Osteoblast (primary cell): Measurements from ENCODE around the gene KANSL1. TPM values are rescaled to one million over a fixed set of nuclear protein-coding genes. Genes with fewer than 3 reads are reported as not detected.
A peak's percentile ranks its signal among the peaks of the same experiment; 100 is the strongest.
"Not testable (repeated sequence)": the region's sequence is repeated elsewhere in the genome, so short reads cannot be mapped to it uniquely, and the experiment has no call there.

Experiments
- DNase-seq: peaks from one replicate; pipeline ENCODE4 v3.0.0; 2011; ENCODE audit warnings: low spot score, mixed read lengths; ENCODE audit not compliant: insufficient read length; ENCODE audit errors: missing footprints
- H2AFZ ChIP-seq: 2 replicates; pipeline ENCODE4 v1.6.0; 2011; ENCODE audit warnings: mild to moderate bottlenecking, low read length
- H3K27ac ChIP-seq: 2 replicates; pipeline ENCODE4 v1.5.1; 2011; ENCODE audit warnings: mild to moderate bottlenecking, low read depth, low read length, moderate library complexity
- H3K27me3 ChIP-seq: 2 replicates; pipeline ENCODE4 v1.6.0; 2012; ENCODE audit warnings: mild to moderate bottlenecking, control low read depth, inconsistent platforms, low read length, moderate library complexity; ENCODE audit not compliant: insufficient read depth
- H3K36me3 ChIP-seq: 2 replicates; pipeline ENCODE4 v1.5.1; 2011; ENCODE audit warnings: mild to moderate bottlenecking, low read length, control low read depth, moderate library complexity; ENCODE audit not compliant: insufficient read depth
- H3K4me1 ChIP-seq: 2 replicates; pipeline ENCODE4 v1.5.1; 2011; ENCODE audit warnings: mild to moderate bottlenecking, low read length, control low read depth, moderate library complexity; ENCODE audit not compliant: insufficient read depth
- H3K4me2 ChIP-seq: 2 replicates; pipeline ENCODE4 v1.6.0; 2011; ENCODE audit warnings: mild to moderate bottlenecking, low read length; ENCODE audit not compliant: insufficient read depth
- H3K4me3 ChIP-seq: fragments of 200-600 bp; sonication (generic); 3 replicates; pipeline ENCODE4 v1.5.1; 2012; ENCODE audit warnings: mild to moderate bottlenecking, low read length, inconsistent platforms; ENCODE audit not compliant: insufficient read depth
- H3K79me2 ChIP-seq: 2 replicates; pipeline ENCODE4 v1.6.0; 2012; ENCODE audit warnings: mild to moderate bottlenecking, low read length, control low read depth, inconsistent platforms; ENCODE audit not compliant: insufficient read depth
- H3K9me3 ChIP-seq: 2 replicates; pipeline ENCODE4 v1.5.1; 2011; ENCODE audit warnings: low read depth, low read length, control low read depth
- H4K20me1 ChIP-seq: 2 replicates; pipeline ENCODE4 v1.6.0; 2012; ENCODE audit warnings: mild to moderate bottlenecking, low read length, control low read depth; ENCODE audit not compliant: insufficient read depth
- total RNA-seq: library from RNA; depleted of rRNA; stranded (reverse); fragments of >200 nt; gene quantifications from 2 replicates; pipeline ENCODE4 v1.2.3, GENCODE V29; 2012
- TF ChIP-seq, protein P1 (sequence below): IDR thresholded peaks from 2 replicates; pipeline ENCODE4 v1.5.1; 2011; ENCODE audit warnings: mild to moderate bottlenecking, low read depth, low read length, moderate library complexity; ENCODE audit errors: extremely low read depth

Gene KANSL1
- total RNA-seq, 1 donor: 151 TPM

DNA sequence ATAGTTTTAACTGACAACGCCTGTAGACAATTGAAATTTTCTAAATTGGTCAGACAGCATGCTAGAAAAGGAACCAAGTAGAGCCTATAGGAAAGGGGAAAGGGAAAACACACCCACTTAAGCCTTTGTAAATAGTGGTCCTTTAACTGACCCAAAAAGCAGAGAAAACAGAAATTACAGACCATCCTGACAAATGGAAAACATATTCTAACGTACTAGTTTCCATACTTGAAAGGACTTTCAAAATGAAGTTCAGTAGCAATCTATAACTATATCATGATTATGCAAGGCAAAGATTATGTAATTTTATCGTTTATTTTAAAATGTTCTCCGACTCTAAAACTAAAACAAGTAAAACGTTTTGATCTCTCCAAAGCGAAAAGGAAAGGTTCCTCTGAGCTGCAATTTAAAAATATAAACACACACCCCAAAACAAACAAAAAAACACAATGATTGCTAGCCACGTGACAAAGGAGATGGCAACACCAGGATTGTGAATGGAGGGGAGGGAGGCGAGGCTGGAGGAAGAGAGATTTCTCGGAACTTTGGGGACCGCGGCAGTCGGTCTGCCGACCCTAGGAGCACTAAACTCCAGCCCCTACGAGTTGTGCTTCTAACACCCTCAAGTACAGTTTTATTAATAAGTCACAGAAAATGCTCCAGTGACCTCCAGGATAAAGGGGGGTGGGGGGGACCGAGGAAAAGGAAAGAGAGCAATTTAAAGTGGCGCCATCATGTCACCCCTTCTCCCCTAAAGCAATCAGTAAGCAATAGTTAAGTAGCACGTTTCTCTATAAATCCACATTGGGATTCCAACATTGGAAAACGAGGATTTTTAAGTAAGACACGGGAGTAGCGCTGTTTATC lies 1.7 kb downstream of the KANSL1 start:
- Histone ChIP-seq H2AFZ (no peak overlapping the region), H3K27ac (peak overlapping the region; percentile 62), H3K4me1 (peaks cover 28% of the 10 kb centered on the region), H3K79me2 (peaks cover 85% of the 10 kb centered on the region), H4K20me1 (peaks cover 72% of the 10 kb centered on the region), H3K9me3 (no peaks in the 10 kb centered on the region), H3K4me3 (peak overlapping the region; percentile 87), H3K27me3 (no peaks in the 10 kb centered on the region), H3K4me2 (peak overlapping the region; percentile 94), H3K36me3 (no peaks in the 10 kb centered on the region)
- TF ChIP-seq, protein P1, sequence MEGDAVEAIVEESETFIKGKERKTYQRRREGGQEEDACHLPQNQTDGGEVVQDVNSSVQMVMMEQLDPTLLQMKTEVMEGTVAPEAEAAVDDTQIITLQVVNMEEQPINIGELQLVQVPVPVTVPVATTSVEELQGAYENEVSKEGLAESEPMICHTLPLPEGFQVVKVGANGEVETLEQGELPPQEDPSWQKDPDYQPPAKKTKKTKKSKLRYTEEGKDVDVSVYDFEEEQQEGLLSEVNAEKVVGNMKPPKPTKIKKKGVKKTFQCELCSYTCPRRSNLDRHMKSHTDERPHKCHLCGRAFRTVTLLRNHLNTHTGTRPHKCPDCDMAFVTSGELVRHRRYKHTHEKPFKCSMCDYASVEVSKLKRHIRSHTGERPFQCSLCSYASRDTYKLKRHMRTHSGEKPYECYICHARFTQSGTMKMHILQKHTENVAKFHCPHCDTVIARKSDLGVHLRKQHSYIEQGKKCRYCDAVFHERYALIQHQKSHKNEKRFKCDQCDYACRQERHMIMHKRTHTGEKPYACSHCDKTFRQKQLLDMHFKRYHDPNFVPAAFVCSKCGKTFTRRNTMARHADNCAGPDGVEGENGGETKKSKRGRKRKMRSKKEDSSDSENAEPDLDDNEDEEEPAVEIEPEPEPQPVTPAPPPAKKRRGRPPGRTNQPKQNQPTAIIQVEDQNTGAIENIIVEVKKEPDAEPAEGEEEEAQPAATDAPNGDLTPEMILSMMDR: no peak
- peak; percentile 95 for DNase-seq

DNA sequence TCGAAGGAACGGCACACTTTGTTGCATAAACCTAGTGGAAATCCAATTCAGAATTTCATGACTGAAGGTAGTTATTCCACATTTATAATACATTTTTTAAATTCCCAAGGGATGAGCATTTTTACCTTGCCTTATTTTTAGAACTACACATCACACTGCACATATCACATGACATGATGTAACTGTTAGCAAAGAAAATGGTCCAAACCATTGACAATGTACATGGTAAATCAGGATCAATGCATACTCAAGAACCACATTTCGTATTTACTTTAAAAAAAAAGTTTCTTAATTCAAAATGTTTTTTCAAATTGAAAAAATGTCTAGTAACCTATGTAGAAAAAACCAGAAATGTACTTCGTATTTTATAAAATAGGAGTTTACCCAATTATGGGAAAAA lies 2.5 kb downstream of the KANSL1 start:
- Histone ChIP-seq H3K4me3 (peak overlapping the region; percentile 87), H3K27me3 (no peaks in the 10 kb centered on the region), H3K79me2 (peaks cover 85% of the 10 kb centered on the region), H3K9me3 (no peaks in the 10 kb centered on the region), H4K20me1 (peaks cover 71% of the 10 kb centered on the region), H3K36me3 (no peaks in the 10 kb centered on the region), H3K4me2 (peak overlapping the region; percentile 94), H3K27ac (peak overlapping the region; percentile 62), H2AFZ (no peak overlapping the region), H3K4me1 (peaks cover 28% of the 10 kb centered on the region)
- TF ChIP-seq, protein P1: no peak
- no peak for DNase-seq

DNA sequence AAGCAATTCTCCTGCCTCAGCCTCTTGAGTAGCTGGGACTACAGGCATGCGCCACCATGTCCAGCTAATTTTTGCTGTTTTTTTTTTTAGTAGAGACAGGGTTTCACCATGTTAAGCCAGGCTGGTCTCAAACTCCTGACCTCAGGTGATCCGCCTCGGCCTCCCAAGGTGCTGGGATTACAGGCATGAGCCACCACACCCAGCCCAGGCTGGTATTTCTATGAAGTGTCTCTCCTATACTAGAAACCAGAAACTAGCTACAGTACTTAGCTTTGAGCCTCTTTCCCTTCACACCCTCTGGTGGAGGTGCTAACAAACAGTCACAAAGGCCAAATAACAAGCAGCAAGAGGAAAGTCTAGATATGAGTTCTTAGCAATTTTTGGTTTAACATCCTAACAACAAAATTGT lies 6.4 kb downstream of the KANSL1 start:
- H3K9me3 ChIP-seq, H3K4me2 ChIP-seq, H3K4me3 ChIP-seq, H3K27me3 ChIP-seq, H3K36me3 ChIP-seq, H2AFZ ChIP-seq, H3K27ac ChIP-seq, DNase-seq: not testable (repeated sequence)
- H3K79me2 ChIP-seq: peaks cover 100% of the 10 kb centered on the region
- TF ChIP-seq, protein P1: peak; percentile 28
- peaks cover 15% of the 10 kb centered on the region for H3K4me1 ChIP-seq
- H4K20me1 ChIP-seq: peaks cover 93% of the 10 kb centered on the region

DNA sequence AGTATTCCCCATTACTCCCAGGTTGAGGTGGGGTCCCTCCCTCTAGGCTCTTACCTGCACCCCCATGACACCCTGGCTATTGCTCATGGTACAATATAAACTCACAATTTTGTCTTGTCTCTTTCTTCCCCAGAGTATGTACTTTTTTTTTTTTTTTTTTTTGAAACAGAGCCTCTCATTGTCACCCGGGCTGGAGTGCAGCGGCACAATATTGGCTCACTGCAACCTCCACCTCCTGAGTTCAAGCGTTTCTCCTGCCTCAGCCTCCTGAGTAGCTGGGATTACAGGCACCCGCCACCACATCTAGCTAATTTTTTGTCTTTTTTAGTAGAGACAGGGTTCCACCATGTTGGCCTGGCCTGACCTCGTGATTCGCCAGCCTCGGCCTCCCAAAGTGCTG lies 8.5 kb downstream of the KANSL1 start:
- H3K27ac ChIP-seq: no peak overlapping the region
- H3K4me3 ChIP-seq: no peak overlapping the region
- no peak overlapping the region for H2AFZ ChIP-seq
- no peaks in the 10 kb centered on the region for H3K36me3 ChIP-seq
- TF ChIP-seq, protein P1: no peak
- no peak overlapping the region for H3K4me2 ChIP-seq
- peaks cover 89% of the 10 kb centered on the region for H4K20me1 ChIP-seq
- DNase-seq: no peak
- H3K9me3 ChIP-seq: no peaks in the 10 kb centered on the region
- H3K27me3 ChIP-seq: no peaks in the 10 kb centered on the region
- H3K79me2 ChIP-seq: peaks cover 100% of the 10 kb centered on the region
- H3K4me1 ChIP-seq: no peaks in the 10 kb centered on the region

DNA sequence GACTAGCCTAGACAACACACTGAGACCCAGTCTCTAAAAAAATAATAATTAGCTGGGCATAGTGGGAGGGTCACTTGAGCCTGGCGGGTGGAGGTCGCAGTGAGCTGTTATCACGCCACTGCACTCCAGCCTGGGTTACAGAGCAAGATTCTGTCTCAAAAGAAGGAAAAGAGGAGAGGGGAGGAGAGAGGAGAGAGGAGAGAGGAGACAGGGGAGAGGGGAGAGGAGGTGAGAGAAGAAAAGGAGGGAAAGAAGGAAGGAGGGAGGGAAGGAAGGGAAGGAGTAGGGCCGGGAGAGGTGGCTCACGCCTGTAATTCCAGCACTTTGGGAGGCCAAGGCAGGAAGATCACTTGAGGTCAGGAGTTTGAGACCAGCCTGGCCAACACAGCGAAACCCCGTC lies 9.8 kb downstream of the KANSL1 start:
- H3K27ac ChIP-seq, H3K36me3 ChIP-seq, H3K4me2 ChIP-seq, DNase-seq, H2AFZ ChIP-seq, H3K27me3 ChIP-seq, H3K4me3 ChIP-seq, H3K9me3 ChIP-seq: not testable (repeated sequence)
- Histone ChIP-seq H4K20me1 (peaks cover 91% of the 10 kb centered on the region), H3K4me1 (peaks cover 13% of the 10 kb centered on the region), H3K79me2 (peaks cover 100% of the 10 kb centered on the region)
